CD8-positive, alpha-beta memory T cell (primary cell): ENCODE results near the gene ABR. TPM values are rescaled to one million over a fixed set of nuclear protein-coding genes. Genes with fewer than 3 reads are reported as not detected.

ENCODE experiments used
- CTCF ChIA-PET: fragments of 350-600 bp; sonication (Branson Sonifier 250); formaldehyde crosslinking; loops from one replicate; lab custom pipeline; 2021; ENCODE audit warnings: antibody characterized with exemption; lab: Charles Lee
- POLR2A ChIA-PET: fragments of 350-600 bp; sonication (Branson Sonifier 250); formaldehyde crosslinking; loops from one replicate; lab custom pipeline; 2021; ENCODE audit warnings: antibody characterized with exemption; lab: Charles Lee
- DNase-seq, 5 donors: peaks; one replicate each; pipeline versions ENCODE4 v3.0.0 to v3.0.0-alpha.2; 2020 to 2022; ENCODE audit warnings: mixed read lengths in 1 of 5
- H3K27ac ChIP-seq: one replicate; pipeline ENCODE4 v1.7.0; 2013; ENCODE audit warnings: low read depth, mild to moderate bottlenecking, low read length, moderate library complexity
- H3K27me3 ChIP-seq: 2 replicates; pipeline ENCODE4 v1.7.0; 2013; ENCODE audit warnings: low read length, mild to moderate bottlenecking; ENCODE audit not compliant: insufficient read depth, poor library complexity, severe bottlenecking
- H3K36me3 ChIP-seq: 2 replicates; pipeline ENCODE4 v1.7.0; 2013; ENCODE audit warnings: mild to moderate bottlenecking, low read length, moderate library complexity; ENCODE audit not compliant: insufficient read depth
- H3K4me1 ChIP-seq: 2 replicates; pipeline ENCODE4 v1.7.0; 2013; ENCODE audit warnings: mild to moderate bottlenecking, low read length, moderate library complexity; ENCODE audit not compliant: insufficient read depth
- H3K4me3 ChIP-seq: 2 replicates; pipeline ENCODE4 v1.7.0; 2013; ENCODE audit warnings: mild to moderate bottlenecking, low read length
- H3K9me3 ChIP-seq: 2 replicates; pipeline ENCODE4 v1.7.0; 2013; ENCODE audit warnings: mild to moderate bottlenecking, low read length
- H3K27ac Mint-ChIP-seq, 8 donors: one replicate each; pipeline ENCODE4 v1.8.0; 2020 to 2021; ENCODE audit warnings: mixed read lengths in 8 of 8, mild to moderate bottlenecking in 6 of 8, inconsistent platforms in 3 of 8, moderate library complexity in 3 of 8
- H3K27me3 Mint-ChIP-seq, 2 donors: one replicate each; pipeline ENCODE4 v1.8.0; 2020 to 2021; ENCODE audit warnings: mixed read lengths in 2 of 2, mild to moderate bottlenecking in 1 of 2, moderate library complexity in 1 of 2
- H3K36me3 Mint-ChIP-seq, 3 donors: one replicate each; pipeline ENCODE4 v1.8.0; 2020 to 2021; ENCODE audit warnings: mixed read lengths in 3 of 3, inconsistent platforms in 1 of 3, mild to moderate bottlenecking in 1 of 3
- H3K4me1 Mint-ChIP-seq, 3 donors: one replicate each; pipeline ENCODE4 v1.8.0; 2020 to 2021; ENCODE audit warnings: mixed read lengths in 3 of 3, inconsistent platforms in 1 of 3, mild to moderate bottlenecking in 1 of 3
- H3K4me3 Mint-ChIP-seq, 7 donors: one replicate each; pipeline ENCODE4 v1.8.0; 2020 to 2021; ENCODE audit warnings: mixed read lengths in 7 of 7, mild to moderate bottlenecking in 6 of 7, moderate library complexity in 4 of 7, inconsistent platforms in 2 of 7
- H3K9me3 Mint-ChIP-seq, 5 donors: one replicate each; pipeline ENCODE4 v1.8.0; 2020 to 2022; ENCODE audit warnings: mixed read lengths in 5 of 5, mild to moderate bottlenecking in 3 of 5, moderate library complexity in 2 of 5, inconsistent platforms in 1 of 5
- polyA plus RNA-seq: library from polyadenylated mRNA; unstranded; fragments of 300-500 nt; fragmentation: Illumina TruSeq; gene quantifications from one replicate; pipeline ENCODE4 v1.2.3, GENCODE V29; 2021
- total RNA-seq, 2 experiments: library from RNA; stranded (reverse); gene quantifications; one replicate each; pipeline ENCODE4 v1.2.3, GENCODE V29; 2021

Gene ABR
- total and polyA plus RNA-seq, 3 experiments from 2014 or later: 26.9 to 60.8 (median 60.4) TPM

- Histone ChIP-seq H3K4me3 (no peak overlapping the region), H3K9me3 (no peaks in the 10 kb centered on the region), H3K27me3 (no peaks in the 10 kb centered on the region), H3K36me3 (no peaks in the 10 kb centered on the region), H3K27ac (no peak overlapping the region), H3K4me1 (no peaks in the 10 kb centered on the region)
- H3K9me3 Mint-ChIP-seq: no peaks in the 10 kb centered on the region
- ChIA-PET POLR2A (interaction anchor here (0.7 kb wide), 1 partner anchor 9 kb away, joined by 3 read pairs; no protein-coding TSS in a partner anchor), CTCF (no interaction called here)
- H3K36me3 Mint-ChIP-seq: peaks cover 0 to 3% (median 2%) of the 10 kb centered on the region in 3 donors
- peaks cover 4 to 10% of the 10 kb centered on the region in 2 donors for H3K27me3 Mint-ChIP-seq
- H3K4me1 Mint-ChIP-seq: peaks cover 11 to 19% (median 15%) of the 10 kb centered on the region in 3 donors
- H3K4me3 Mint-ChIP-seq: no peak overlapping the region
- H3K27ac Mint-ChIP-seq: peak overlapping the region in 1 of 8 donors; percentile 3
- DNase-seq: no peak
Measured at GRCh38 chr17:1224330-1224729, 44.5 kb upstream of the ABR start.

- no peaks in the 10 kb centered on the region for H3K9me3 ChIP-seq
- no peaks in the 10 kb centered on the region for H3K9me3 Mint-ChIP-seq
- no peak overlapping the region for H3K27ac Mint-ChIP-seq
- H3K36me3 Mint-ChIP-seq: peaks cover 0 to 3% (median 2%) of the 10 kb centered on the region in 3 donors
- H3K27ac ChIP-seq: no peak overlapping the region
- no peaks in the 10 kb centered on the region for H3K4me1 ChIP-seq
- ChIA-PET POLR2A (no interaction called here), CTCF (no interaction called here)
- no peak overlapping the region for H3K4me3 Mint-ChIP-seq
- H3K36me3 ChIP-seq: no peaks in the 10 kb centered on the region
- peaks cover 11 to 19% (median 15%) of the 10 kb centered on the region in 3 donors for H3K4me1 Mint-ChIP-seq
- H3K4me3 ChIP-seq: no peak overlapping the region
- peaks cover 4 to 10% of the 10 kb centered on the region in 2 donors for H3K27me3 Mint-ChIP-seq
- H3K27me3 ChIP-seq: no peaks in the 10 kb centered on the region
- no peak for DNase-seq
Measured at GRCh38 chr17:1223662-1224061, 43.9 kb upstream of the ABR start.

- no peak for DNase-seq
- Mint-ChIP-seq H3K36me3 (peaks cover 0 to 3% (median 0%) of the 10 kb centered on the region in 3 donors), H3K27me3 (peaks cover under 1 to 2% of the 10 kb centered on the region in 2 donors), H3K4me3 (no peak overlapping the region), H3K27ac (no peak overlapping the region), H3K4me1 (peaks cover 2 to 7% (median 5%) of the 10 kb centered on the region in 3 donors), H3K9me3 (no peaks in the 10 kb centered on the region)
- H3K27me3 ChIP-seq: no peaks in the 10 kb centered on the region
- no peak overlapping the region for H3K27ac ChIP-seq
- H3K36me3 ChIP-seq: no peaks in the 10 kb centered on the region
- no peaks in the 10 kb centered on the region for H3K9me3 ChIP-seq
- no peaks in the 10 kb centered on the region for H3K4me1 ChIP-seq
- POLR2A ChIA-PET: no interaction called here
- no peak overlapping the region for H3K4me3 ChIP-seq
- CTCF ChIA-PET: no interaction called here
Measured at GRCh38 chr17:1222321-1222720, 42.5 kb upstream of the ABR start.

DNA sequence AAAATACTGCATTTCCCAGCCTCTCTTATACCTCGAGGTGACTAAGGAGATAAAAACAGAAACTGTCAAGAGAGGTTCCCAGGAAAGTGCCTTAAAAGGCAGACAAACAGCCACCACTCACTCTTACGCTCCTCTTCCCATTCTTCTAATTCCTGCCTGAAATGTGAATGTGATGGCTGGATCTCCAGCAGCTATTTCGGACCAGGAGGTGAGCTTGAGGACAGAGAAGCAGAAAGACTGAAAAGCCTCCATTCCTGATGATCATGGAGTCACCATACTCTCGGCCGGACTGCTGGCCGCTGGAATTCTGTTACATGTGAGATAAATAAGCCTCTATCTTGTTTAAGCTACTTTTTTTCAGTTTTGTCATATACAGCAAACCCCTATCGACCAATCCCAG, 41.4 kb upstream of the ABR start:
- Histone ChIP-seq H3K4me1 (no peaks in the 10 kb centered on the region), H3K27ac (no peak overlapping the region), H3K4me3 (no peak overlapping the region), H3K27me3 (no peaks in the 10 kb centered on the region), H3K36me3 (no peaks in the 10 kb centered on the region), H3K9me3 (no peaks in the 10 kb centered on the region)
- H3K36me3 Mint-ChIP-seq: peaks cover 0 to 3% (median 0%) of the 10 kb centered on the region in 3 donors
- no peak overlapping the region for H3K27ac Mint-ChIP-seq
- peaks cover 0 to 2% of the 10 kb centered on the region in 2 donors for H3K27me3 Mint-ChIP-seq
- no peak for DNase-seq
- no peaks in the 10 kb centered on the region for H3K4me1 Mint-ChIP-seq
- ChIA-PET CTCF (no interaction called here), POLR2A (no interaction called here)
- H3K4me3 Mint-ChIP-seq: no peak overlapping the region
- H3K9me3 Mint-ChIP-seq: no peaks in the 10 kb centered on the region

- Mint-ChIP-seq H3K4me3 (no peak overlapping the region), H3K27ac (no peak overlapping the region), H3K4me1 (no peaks in the 10 kb centered on the region), H3K9me3 (no peaks in the 10 kb centered on the region), H3K36me3 (peaks cover 0 to 3% (median 0%) of the 10 kb centered on the region in 3 donors), H3K27me3 (peaks cover 0 to under 1% of the 10 kb centered on the region in 2 donors)
- Histone ChIP-seq H3K4me3 (no peak overlapping the region), H3K27me3 (no peaks in the 10 kb centered on the region), H3K36me3 (no peaks in the 10 kb centered on the region), H3K27ac (no peak overlapping the region), H3K9me3 (no peaks in the 10 kb centered on the region), H3K4me1 (no peaks in the 10 kb centered on the region)
- DNase-seq: no peak
- ChIA-PET POLR2A (no interaction called here), CTCF (no interaction called here)
Measured at GRCh38 chr17:1220346-1220745, 40.6 kb upstream of the ABR start.

GRCh38 chr17:1217089-1217385, 37.3 kb upstream of the ABR start:
- no peaks in the 10 kb centered on the region for H3K27me3 Mint-ChIP-seq
- H3K36me3 Mint-ChIP-seq: peaks cover 0 to 3% (median 0%) of the 10 kb centered on the region in 3 donors
- H3K4me1 ChIP-seq: no peaks in the 10 kb centered on the region
- ChIA-PET CTCF (no interaction called here), POLR2A (no interaction called here)
- no peaks in the 10 kb centered on the region for H3K9me3 Mint-ChIP-seq
- H3K27ac ChIP-seq: no peak overlapping the region
- no peak overlapping the region for H3K27ac Mint-ChIP-seq
- no peaks in the 10 kb centered on the region for H3K36me3 ChIP-seq
- H3K4me3 ChIP-seq: no peak overlapping the region
- peaks cover 0 to 2% (median 0%) of the 10 kb centered on the region in 3 donors for H3K4me1 Mint-ChIP-seq
- DNase-seq: no peak
- no peaks in the 10 kb centered on the region for H3K27me3 ChIP-seq
- no peaks in the 10 kb centered on the region for H3K9me3 ChIP-seq
- H3K4me3 Mint-ChIP-seq: peak overlapping the region in 1 of 7 donors; percentile 45

- no peaks in the 10 kb centered on the region for H3K9me3 Mint-ChIP-seq
- Histone ChIP-seq H3K27ac (no peak overlapping the region), H3K9me3 (no peaks in the 10 kb centered on the region), H3K4me3 (no peak overlapping the region), H3K4me1 (no peaks in the 10 kb centered on the region), H3K36me3 (no peaks in the 10 kb centered on the region), H3K27me3 (no peaks in the 10 kb centered on the region)
- ChIA-PET POLR2A (no interaction called here), CTCF (no interaction called here)
- H3K36me3 Mint-ChIP-seq: no peaks in the 10 kb centered on the region
- peak overlapping the region in 1 of 8 donors; percentile 50 for H3K27ac Mint-ChIP-seq
- no peak overlapping the region for H3K4me3 Mint-ChIP-seq
- no peak for DNase-seq
- peaks cover 0 to 2% (median 0%) of the 10 kb centered on the region in 3 donors for H3K4me1 Mint-ChIP-seq
- no peaks in the 10 kb centered on the region for H3K27me3 Mint-ChIP-seq
Measured at GRCh38 chr17:1216217-1217088, 36.7 kb upstream of the ABR start.

DNA sequence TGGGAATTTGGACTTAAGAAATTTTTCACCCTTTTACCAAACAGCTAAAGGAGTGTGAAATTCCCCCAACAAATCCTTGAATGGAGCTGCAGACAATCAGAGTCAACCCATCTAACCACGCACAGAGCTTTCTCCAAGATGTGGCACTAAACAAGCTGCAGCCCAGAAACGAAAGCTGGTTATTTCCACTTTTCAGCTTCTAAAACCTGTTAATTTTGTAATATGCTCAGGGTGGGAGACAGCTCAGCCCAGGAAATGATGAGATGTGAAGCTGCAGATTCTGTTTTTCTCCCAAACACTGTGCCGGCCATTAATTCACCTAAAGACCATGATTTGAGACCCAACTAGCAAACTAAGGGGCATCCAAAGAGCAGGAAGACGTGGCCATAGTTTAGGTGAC, 33.2 kb upstream of the ABR start:
- Histone ChIP-seq H3K9me3 (no peaks in the 10 kb centered on the region), H3K4me3 (no peak overlapping the region), H3K27me3 (no peaks in the 10 kb centered on the region), H3K4me1 (no peaks in the 10 kb centered on the region), H3K36me3 (no peaks in the 10 kb centered on the region), H3K27ac (no peak overlapping the region)
- Mint-ChIP-seq H3K27me3 (no peaks in the 10 kb centered on the region), H3K9me3 (no peaks in the 10 kb centered on the region), H3K36me3 (no peaks in the 10 kb centered on the region), H3K4me3 (no peak overlapping the region), H3K27ac (no peak overlapping the region), H3K4me1 (peaks cover 0 to 2% (median 0%) of the 10 kb centered on the region in 3 donors)
- CTCF ChIA-PET: interaction anchor here (1.6 kb wide), 1 partner anchor 16 kb away, joined by 5 read pairs; no protein-coding TSS in a partner anchor
- DNase-seq: no peak
- POLR2A ChIA-PET: no interaction called here
